Measurements from ENCODE around the gene TEX30.
A peak's percentile ranks its signal among the peaks of the same experiment; 100 is the strongest.

Gene TEX30

DNA sequence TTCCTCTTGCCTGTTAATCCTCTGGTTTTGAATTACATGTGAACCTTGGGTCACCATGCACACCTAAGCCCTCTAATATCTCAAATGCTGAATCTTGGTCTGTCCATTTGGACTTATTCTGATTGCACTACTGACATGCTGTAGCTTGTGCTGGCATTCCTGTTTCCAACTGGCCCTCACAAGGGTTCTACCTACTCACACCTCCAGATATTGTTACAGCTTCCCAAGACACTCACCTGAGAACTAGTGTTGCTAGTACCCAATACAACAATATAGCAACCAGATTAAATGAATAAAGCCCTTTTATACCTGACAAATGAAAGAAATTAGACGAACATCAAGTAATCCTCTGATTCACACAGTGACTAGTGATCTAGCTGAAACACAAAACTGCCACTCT lies 16.6 kb downstream of the TEX30 start:
- no peak overlapping the region for H3K4me3 ChIP-seq (replicated peaks; ENCODE audit: low read depth, low read length)
- TF ChIP-seq, protein P1, sequence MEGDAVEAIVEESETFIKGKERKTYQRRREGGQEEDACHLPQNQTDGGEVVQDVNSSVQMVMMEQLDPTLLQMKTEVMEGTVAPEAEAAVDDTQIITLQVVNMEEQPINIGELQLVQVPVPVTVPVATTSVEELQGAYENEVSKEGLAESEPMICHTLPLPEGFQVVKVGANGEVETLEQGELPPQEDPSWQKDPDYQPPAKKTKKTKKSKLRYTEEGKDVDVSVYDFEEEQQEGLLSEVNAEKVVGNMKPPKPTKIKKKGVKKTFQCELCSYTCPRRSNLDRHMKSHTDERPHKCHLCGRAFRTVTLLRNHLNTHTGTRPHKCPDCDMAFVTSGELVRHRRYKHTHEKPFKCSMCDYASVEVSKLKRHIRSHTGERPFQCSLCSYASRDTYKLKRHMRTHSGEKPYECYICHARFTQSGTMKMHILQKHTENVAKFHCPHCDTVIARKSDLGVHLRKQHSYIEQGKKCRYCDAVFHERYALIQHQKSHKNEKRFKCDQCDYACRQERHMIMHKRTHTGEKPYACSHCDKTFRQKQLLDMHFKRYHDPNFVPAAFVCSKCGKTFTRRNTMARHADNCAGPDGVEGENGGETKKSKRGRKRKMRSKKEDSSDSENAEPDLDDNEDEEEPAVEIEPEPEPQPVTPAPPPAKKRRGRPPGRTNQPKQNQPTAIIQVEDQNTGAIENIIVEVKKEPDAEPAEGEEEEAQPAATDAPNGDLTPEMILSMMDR (IDR thresholded peaks at IDR 0.05; ENCODE audit: low read depth, low read length, missing control alignments), result no peak
- no peak for DNase-seq (ENCODE audit: extremely low read depth, low read depth)

DNA sequence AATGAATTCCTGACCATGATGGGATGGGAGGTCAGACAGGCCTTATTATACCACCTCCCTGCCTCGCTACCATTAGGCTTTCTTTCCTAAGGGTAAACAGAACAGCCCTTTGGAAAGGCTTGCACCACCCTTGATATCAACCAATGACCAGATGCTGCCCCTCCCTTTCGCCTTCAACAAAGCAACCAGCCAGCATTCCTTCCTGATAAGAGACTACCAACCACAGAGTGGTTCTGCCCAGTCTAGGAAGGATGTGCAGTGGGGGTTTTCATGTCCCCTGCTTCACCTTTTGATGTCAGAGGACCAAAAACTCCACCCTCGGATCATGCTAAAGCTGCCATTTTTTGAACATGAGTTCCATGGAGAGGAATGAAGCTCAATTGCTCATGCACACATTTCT lies 21.7 kb downstream of the TEX30 start:
- DNase-seq (ENCODE audit: extremely low read depth, low read depth), result no peak
- H3K4me3 ChIP-seq (replicated peaks; ENCODE audit: low read depth, low read length), result no peak overlapping the region
- TF ChIP-seq, protein P1 (IDR thresholded peaks at IDR 0.05; ENCODE audit: low read depth, low read length, missing control alignments), result no peak

DNA sequence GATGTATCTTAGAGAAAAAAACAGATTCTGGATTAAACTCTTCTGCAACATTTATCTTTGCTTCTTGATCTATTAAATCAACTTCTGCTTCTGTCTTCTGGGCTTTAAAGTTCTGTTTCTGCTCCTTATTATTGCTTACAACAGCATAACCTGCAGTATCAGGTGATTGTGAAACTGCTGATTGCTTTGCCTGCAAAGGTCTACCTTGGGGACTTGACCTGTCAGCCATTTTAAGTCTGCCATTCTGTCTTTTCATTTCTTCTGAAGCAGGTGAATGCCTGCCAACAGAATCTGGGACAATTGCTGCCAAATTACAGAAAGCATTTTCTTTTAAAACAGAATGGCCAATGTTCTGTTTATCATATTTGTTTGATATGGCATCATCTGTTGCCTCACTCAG lies 31.1 kb downstream of the TEX30 start:
- no peak for DNase-seq (ENCODE audit: extremely low read depth, low read depth)
- TF ChIP-seq, protein P1 (IDR thresholded peaks at IDR 0.05; ENCODE audit: low read depth, low read length, missing control alignments), result no peak

DNA sequence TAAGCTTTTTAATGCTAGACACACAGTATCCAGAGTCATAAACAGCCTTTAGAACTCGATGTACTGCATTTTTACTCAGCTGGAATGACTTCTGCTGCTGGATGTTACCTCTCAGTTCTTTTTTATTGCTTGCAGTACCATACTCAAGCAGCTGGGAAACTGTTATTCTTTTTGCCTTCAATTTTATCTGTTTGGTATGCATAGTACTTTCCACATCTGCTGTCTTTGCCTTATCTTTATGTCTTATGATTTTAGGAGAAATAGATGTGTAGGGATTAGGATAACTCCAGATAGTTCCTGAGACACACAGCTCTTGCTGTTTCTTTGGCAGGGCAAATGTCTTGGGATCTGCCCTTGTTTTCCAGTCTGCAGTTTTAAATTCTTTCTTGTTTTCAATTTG lies 31.5 kb downstream of the TEX30 start:
- TF ChIP-seq, protein P1 (IDR thresholded peaks at IDR 0.05; ENCODE audit: low read depth, low read length, missing control alignments), result no peak
- DNase-seq (ENCODE audit: extremely low read depth, low read depth), result no peak
- no peak overlapping the region for H3K4me3 ChIP-seq (replicated peaks; ENCODE audit: low read depth, low read length)

More for the DNA sequence above, 31.1 kb downstream of the TEX30 start:
- no peak overlapping the region for H3K4me3 ChIP-seq (replicated peaks; ENCODE audit: low read depth, low read length)

DNA sequence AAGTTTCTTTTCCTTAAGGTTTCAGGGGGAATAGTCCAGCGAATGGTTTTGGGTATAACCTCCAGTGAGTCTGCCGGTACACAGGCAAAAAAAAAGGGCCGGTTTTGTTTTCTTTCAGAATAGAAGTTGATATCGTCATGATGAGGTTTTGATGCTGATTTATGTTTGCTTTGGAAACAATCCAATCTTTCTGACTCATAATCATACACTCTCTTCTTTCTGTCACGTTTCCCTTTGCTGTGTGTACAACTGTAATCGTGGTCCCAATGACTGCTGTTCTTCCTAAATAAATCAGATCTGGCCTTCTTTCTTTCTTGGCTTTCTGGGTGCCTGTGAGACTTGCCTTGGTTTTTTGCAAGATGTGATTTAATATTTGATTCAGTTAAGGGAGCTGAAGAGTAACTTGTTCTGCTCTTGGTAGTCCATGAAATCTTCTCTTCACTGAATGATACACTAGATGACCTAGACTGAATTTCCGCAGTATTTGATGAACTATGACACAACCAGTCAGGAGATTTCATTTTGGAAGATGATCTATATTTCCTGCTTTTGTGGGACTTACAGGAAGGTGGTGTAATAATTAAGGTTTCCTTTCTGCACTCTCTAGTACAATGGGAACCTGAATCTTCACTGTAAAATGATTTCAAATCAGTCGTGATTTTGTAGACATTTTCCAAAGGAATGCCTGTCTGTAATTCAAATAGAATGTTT lies 43.9 kb downstream of the TEX30 start:
- TF ChIP-seq, protein P1 (IDR thresholded peaks at IDR 0.05; ENCODE audit: low read depth, low read length, missing control alignments), result no peak
- H3K4me3 ChIP-seq (replicated peaks; ENCODE audit: low read depth, low read length), result no peak overlapping the region
- peak; percentile 26 for DNase-seq (ENCODE audit: extremely low read depth, low read depth)

DNA sequence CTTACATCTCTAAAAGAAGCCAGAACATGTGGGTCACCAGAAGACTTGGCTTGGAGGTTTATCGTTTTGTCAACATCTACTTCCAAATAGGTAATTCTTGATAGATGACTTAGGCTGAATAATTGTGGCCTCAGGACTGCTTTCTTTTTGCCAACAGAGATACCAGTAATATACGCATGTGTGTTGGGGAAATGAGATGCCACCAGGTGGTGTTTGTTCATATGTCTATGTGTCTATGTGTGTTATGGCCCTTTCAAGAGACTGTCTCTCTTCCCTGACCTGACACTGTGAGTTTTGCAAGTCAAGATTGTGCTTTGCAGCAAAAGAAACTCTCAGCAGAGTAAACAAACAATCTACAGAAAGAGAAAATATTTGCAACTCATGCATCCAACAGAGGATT lies 47.2 kb downstream of the TEX30 start:
- TF ChIP-seq, protein P1 (IDR thresholded peaks at IDR 0.05; ENCODE audit: low read depth, low read length, missing control alignments), result no peak
- H3K4me3 ChIP-seq (replicated peaks; ENCODE audit: low read depth, low read length), result no peak overlapping the region
- no peak for DNase-seq (ENCODE audit: extremely low read depth, low read depth)

DNA sequence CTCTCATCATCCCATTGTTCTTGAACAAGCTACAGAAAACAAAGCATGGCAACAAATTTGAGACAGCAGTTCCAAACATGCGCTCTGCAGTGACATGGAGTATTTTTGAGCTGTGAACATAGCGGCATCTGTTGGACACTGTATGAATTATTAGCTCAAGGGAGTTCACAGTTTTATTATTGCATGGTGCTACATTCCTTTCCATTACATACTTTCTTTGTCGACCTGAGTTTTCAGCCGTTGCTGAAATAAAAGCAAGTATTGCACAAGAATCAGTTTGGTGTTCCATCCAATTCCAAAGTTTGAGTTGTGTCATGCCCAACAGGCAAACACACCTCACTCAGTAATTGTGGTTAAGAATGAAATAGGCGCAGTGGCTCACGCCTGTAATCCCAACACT lies 48.7 kb downstream of the TEX30 start:
- TF ChIP-seq, protein P1 (IDR thresholded peaks at IDR 0.05; ENCODE audit: low read depth, low read length, missing control alignments), result peak; percentile 24
- DNase-seq (ENCODE audit: extremely low read depth, low read depth), result no peak
- no peak overlapping the region for H3K4me3 ChIP-seq (replicated peaks; ENCODE audit: low read depth, low read length)
